ENCODE measurements around the gene NRG3. TPM values are rescaled to one million over a fixed set of nuclear protein-coding genes. Genes with fewer than 3 reads are reported as not detected.

The NRG3 gene
- total and polyA plus RNA-seq, 2 of the 8 experiments (the other 6 are each of a cell fraction or from before 2014, with no cell fraction given): 4.2 to 5.0 TPM

DNA sequence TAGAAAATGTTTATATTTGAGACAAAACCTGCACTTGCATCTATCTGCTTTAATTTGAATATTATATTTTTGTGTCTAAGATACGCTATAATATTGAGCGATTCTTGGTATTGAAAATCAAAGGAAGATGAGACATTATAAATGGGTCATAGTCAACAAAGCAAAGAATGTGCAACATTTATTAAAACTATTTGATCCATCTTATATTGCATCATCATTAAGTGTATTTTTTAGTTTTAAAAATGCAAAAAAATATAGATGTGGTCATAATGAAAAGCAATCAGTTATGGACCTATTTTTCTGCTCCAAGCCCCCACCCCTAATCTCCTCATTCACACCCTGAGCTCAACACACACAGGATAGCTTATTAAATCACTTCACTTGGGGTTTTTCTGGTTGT is 847.3 kb downstream of the NRG3 start:
- 98% methylated on average over 2 of the region's 2 CpGs; no CpG with 5 or more reads in 1 of the 2 experiments for WGBS, 2 experiments (ENCODE audit: extremely low coverage in 1 of 2, insufficient coverage in 1 of 2, insufficient read length in 1 of 2, insufficient replicate concordance in 2 of 2, low coverage in 1 of 2, low lambda C conversion rate in 2 of 2, missing lambda C conversion rate in 1 of 2)
- H3K9ac ChIP-seq (replicated peaks in 1 of 4; ENCODE audit: extremely low read depth in 1 of 4, low read depth in 3 of 4, low read length in 3 of 4): no peak overlapping the region
- H3K9me3 ChIP-seq (ENCODE audit: insufficient read depth in 2 of 2, low read depth in 1 of 2, low read length in 1 of 2): peaks cover 2% of the 10 kb centered on the region in 2 experiments; a peak in 2 of 4 replicates
- TF ChIP-seq POLR2AphosphoS5 (IDR thresholded peaks at IDR 0.05; ENCODE audit: low read depth, low read length): no peak
- TF ChIP-seq JUND (IDR thresholded peaks at IDR 0.05; ENCODE audit: low read length): no peak
- TF ChIP-seq RBBP5 (IDR thresholded peaks at IDR 0.05; ENCODE audit: borderline replicate concordance, low read depth, low read length): no peak
- TF ChIP-seq SP2 (IDR thresholded peaks at IDR 0.05; ENCODE audit: low read length): no peak
- TF ChIP-seq YY1 (IDR thresholded peaks at IDR 0.05; ENCODE audit: low read depth, low read length): no peak
- no peak for TF ChIP-seq RFX5 (IDR thresholded peaks at IDR 0.05; ENCODE audit: borderline replicate concordance, low read depth, low read length)
- H3K23ac ChIP-seq (ENCODE audit: insufficient read length): no peak overlapping the region
- no peak overlapping the region for H3K4me3 ChIP-seq (ENCODE audit: extremely low read depth in 1 of 4, insufficient read depth in 2 of 4, low read depth in 3 of 4, low read length in 4 of 4)
- no peaks in the 10 kb centered on the region for H3K27me3 ChIP-seq (replicated peaks in 1 of 4; ENCODE audit: control insufficient read depth in 3 of 4, extremely low read depth in 1 of 4, insufficient read depth in 3 of 4, low read length in 3 of 4)
- no peaks in the 10 kb centered on the region for H3K4me1 ChIP-seq (replicated peaks in 1 of 4; ENCODE audit: control insufficient read depth in 3 of 4, insufficient read depth in 4 of 4, low read length in 3 of 4)
- H3K36me3 ChIP-seq (ENCODE audit: control insufficient read depth in 2 of 4, insufficient read depth in 4 of 4, low read length in 3 of 4): 0 out of 8 replicates have a peak, but pooled peaks cover 0 to under 1% (median 0%) of the 10 kb centered on the region in 4 experiments
- DNase-seq (ENCODE audit: low read depth in 1 of 2, low spot score in 2 of 2): no peak
- H3K79me2 ChIP-seq (ENCODE audit: control insufficient read depth in 1 of 2, insufficient read depth in 2 of 2, low read length in 2 of 2): no peaks in the 10 kb centered on the region
- no peak overlapping the region for H3K56ac ChIP-seq (replicated peaks; ENCODE audit: insufficient read length, low read depth, low read length)
- H3K4me2 ChIP-seq (ENCODE audit: insufficient read depth in 1 of 2, low read depth in 2 of 2, low read length in 2 of 2): no peak overlapping the region
- H4K91ac ChIP-seq (replicated peaks; ENCODE audit: insufficient read length, low read length): no peak overlapping the region
- H2AK5ac ChIP-seq (ENCODE audit: low read depth, low read length): no peak overlapping the region
- H3K14ac ChIP-seq (ENCODE audit: insufficient read length): no peak overlapping the region
- CTCF ChIA-PET (ENCODE audit: partially characterized antibody): no interaction called here
- no peak for FAIRE-seq
- no peaks in the 10 kb centered on the region for H4K20me1 ChIP-seq (replicated peaks in 1 of 2; ENCODE audit: control insufficient read depth in 1 of 2, insufficient read depth in 2 of 2, low read length in 2 of 2)
- no peak overlapping the region for H4K8ac ChIP-seq (ENCODE audit: extremely low read depth, insufficient read depth, low read length)
- POLR2A ChIA-PET (ENCODE audit: partially characterized antibody): no interaction called here
- H2AFZ ChIP-seq (ENCODE audit: low read length): no peak overlapping the region
- no peaks in the 10 kb centered on the region for H3K79me1 ChIP-seq (ENCODE audit: low read depth, low read length)
- no peak overlapping the region for H3K18ac ChIP-seq (ENCODE audit: extremely low read depth, low read length)
- no peak overlapping the region for H2BK20ac ChIP-seq (ENCODE audit: low read length)
- H2BK12ac ChIP-seq (ENCODE audit: low read depth, low read length): no peak overlapping the region
- H3K23me2 ChIP-seq (ENCODE audit: low read depth, low read length): no peaks in the 10 kb centered on the region
- no peak overlapping the region for H3K4ac ChIP-seq (replicated peaks; ENCODE audit: insufficient read length, low read depth, low read length)
- H2BK120ac ChIP-seq (replicated peaks; ENCODE audit: low read depth, low read length): no peak overlapping the region
- H2BK5ac ChIP-seq (ENCODE audit: low read depth, low read length): no peak overlapping the region
- H4K5ac ChIP-seq (ENCODE audit: insufficient read length, low read depth, low read length): no peak overlapping the region
- H3K27ac ChIP-seq (ENCODE audit: low read depth, low read length): no peak overlapping the region
- H2BK15ac ChIP-seq (ENCODE audit: low read length): no peak overlapping the region
